Lower leg skin (tissue), 3 donors: ENCODE results near the gene IVD.

Experiments used
- POLR2A ChIP-seq, 2 donors: fragments of 450-650 bp; IDR thresholded peaks; one replicate each; pipeline ENCODE4 v1.6.1; 2016 to 2017; ENCODE audit warnings: antibody characterized with exemption in 2 of 2, mild to moderate bottlenecking in 1 of 2, moderate library complexity in 1 of 2
- TF ChIP-seq, protein P1 (sequence below), 3 donors: fragments of 450-650 bp; IDR thresholded peaks; one replicate each; pipeline ENCODE4 v1.5.1; 2016; ENCODE audit warnings: antibody characterized with exemption in 3 of 3, mild to moderate bottlenecking in 3 of 3, moderate library complexity in 2 of 3

DNA sequence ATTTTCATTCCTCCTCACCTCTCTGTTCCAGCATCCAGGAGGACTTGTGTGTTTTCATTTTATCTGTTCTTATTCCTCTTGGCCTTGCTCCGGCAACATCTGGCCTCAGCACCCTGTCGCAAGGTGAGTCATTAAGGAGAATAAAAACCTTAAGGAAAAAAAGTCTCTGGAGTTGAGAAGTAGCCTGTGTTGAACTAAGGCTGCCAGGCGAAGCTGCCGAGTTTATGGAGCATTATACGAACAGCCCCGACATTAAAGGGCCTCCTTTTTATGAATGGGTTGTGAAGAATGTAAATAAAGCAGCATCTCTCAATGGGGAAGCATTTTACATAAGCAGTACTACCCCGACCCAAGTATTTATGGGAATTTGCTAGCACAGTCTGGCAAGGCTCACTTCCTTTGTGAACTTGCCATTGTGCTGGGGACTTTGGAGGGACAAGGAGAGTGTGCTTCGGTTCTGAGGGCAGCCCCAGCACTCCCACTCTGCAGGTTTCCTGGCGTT is 39.9 kb downstream of the IVD start:
- no peak for TF ChIP-seq POLR2A (IDR thresholded peaks at IDR 0.05)
- TF ChIP-seq, protein P1, sequence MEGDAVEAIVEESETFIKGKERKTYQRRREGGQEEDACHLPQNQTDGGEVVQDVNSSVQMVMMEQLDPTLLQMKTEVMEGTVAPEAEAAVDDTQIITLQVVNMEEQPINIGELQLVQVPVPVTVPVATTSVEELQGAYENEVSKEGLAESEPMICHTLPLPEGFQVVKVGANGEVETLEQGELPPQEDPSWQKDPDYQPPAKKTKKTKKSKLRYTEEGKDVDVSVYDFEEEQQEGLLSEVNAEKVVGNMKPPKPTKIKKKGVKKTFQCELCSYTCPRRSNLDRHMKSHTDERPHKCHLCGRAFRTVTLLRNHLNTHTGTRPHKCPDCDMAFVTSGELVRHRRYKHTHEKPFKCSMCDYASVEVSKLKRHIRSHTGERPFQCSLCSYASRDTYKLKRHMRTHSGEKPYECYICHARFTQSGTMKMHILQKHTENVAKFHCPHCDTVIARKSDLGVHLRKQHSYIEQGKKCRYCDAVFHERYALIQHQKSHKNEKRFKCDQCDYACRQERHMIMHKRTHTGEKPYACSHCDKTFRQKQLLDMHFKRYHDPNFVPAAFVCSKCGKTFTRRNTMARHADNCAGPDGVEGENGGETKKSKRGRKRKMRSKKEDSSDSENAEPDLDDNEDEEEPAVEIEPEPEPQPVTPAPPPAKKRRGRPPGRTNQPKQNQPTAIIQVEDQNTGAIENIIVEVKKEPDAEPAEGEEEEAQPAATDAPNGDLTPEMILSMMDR (IDR thresholded peaks at IDR 0.05): no peak
